H9 (cell line): ENCODE measurements around the gene CHD1. TPM values are rescaled to one million over a fixed set of nuclear protein-coding genes. Genes with fewer than 3 reads are reported as not detected.

Experiments used
- DNase-seq: peaks from one replicate; pipeline ENCODE4 v3.0.0-alpha.2; 2017
- H2AFZ ChIP-seq: one replicate; pipeline ENCODE4 v1.6.1; 2013; ENCODE audit warnings: mild to moderate bottlenecking, low read length, control low read depth, moderate library complexity
- H2AK5ac ChIP-seq: 2 replicates; pipeline ENCODE4 v1.6.1; 2013; ENCODE audit warnings: low read length, control low read depth, mixed read lengths; ENCODE audit not compliant: insufficient read length
- H2BK120ac ChIP-seq: one replicate; pipeline ENCODE4 v1.6.1; 2013; ENCODE audit warnings: low read depth, mild to moderate bottlenecking, low read length, control low read depth, inconsistent platforms; ENCODE audit not compliant: poor library complexity, severe bottlenecking
- H2BK12ac ChIP-seq: 2 replicates; pipeline ENCODE4 v1.6.1; 2013; ENCODE audit warnings: low read length, control low read depth, mixed read lengths, low read depth; ENCODE audit not compliant: insufficient read length
- H2BK15ac ChIP-seq: 2 replicates; pipeline ENCODE4 v1.6.1; 2013; ENCODE audit warnings: low read depth, low read length, control low read depth
- H2BK20ac ChIP-seq: one replicate; pipeline ENCODE4 v1.6.1; 2013; ENCODE audit warnings: low read depth, mild to moderate bottlenecking, low read length, control low read depth, inconsistent platforms; ENCODE audit not compliant: poor library complexity, severe bottlenecking
- H2BK5ac ChIP-seq: 2 replicates; pipeline ENCODE4 v1.6.1; 2013; ENCODE audit warnings: low read length, control low read depth, mixed read lengths; ENCODE audit not compliant: insufficient read length
- H3K14ac ChIP-seq: 2 replicates; pipeline ENCODE4 v1.6.1; 2013; ENCODE audit warnings: low read length, control low read depth; ENCODE audit not compliant: insufficient read depth
- H3K18ac ChIP-seq: 2 replicates; pipeline ENCODE4 v1.6.1; 2013; ENCODE audit warnings: low read depth, mild to moderate bottlenecking, mixed read lengths, low read length, control low read depth; ENCODE audit not compliant: insufficient read length
- H3K23ac ChIP-seq: 2 replicates; pipeline ENCODE4 v1.6.1; 2013; ENCODE audit warnings: low read length, control low read depth, mixed read lengths, low read depth; ENCODE audit not compliant: insufficient read length
- H3K23me2 ChIP-seq: 2 replicates; pipeline ENCODE4 v1.6.1; 2013; ENCODE audit warnings: low read depth, mild to moderate bottlenecking, mixed read lengths, low read length, control low read depth; ENCODE audit not compliant: insufficient read length, poor library complexity, severe bottlenecking
- H3K27ac ChIP-seq: 2 replicates; pipeline ENCODE4 v1.5.1; 2013; ENCODE audit warnings: low read length, control low read depth, mixed read lengths, low read depth; ENCODE audit not compliant: insufficient read length
- H3K27me3 ChIP-seq: 2 replicates; pipeline ENCODE4 v1.6.1; 2013; ENCODE audit warnings: low read length, control low read depth, inconsistent platforms; ENCODE audit not compliant: insufficient read depth
- H3K4ac ChIP-seq: 2 replicates; pipeline ENCODE4 v1.6.1; 2013; ENCODE audit warnings: low read depth, mild to moderate bottlenecking, control low read depth, inconsistent platforms, low read length, moderate library complexity
- H3K4me1 ChIP-seq: 2 replicates; pipeline ENCODE4 v1.6.1; 2013; ENCODE audit warnings: low read length, control low read depth, inconsistent platforms; ENCODE audit not compliant: insufficient read depth
- H3K4me2 ChIP-seq: 2 replicates; pipeline ENCODE4 v1.6.1; 2013; ENCODE audit warnings: low read length, control low read depth, mixed read lengths; ENCODE audit not compliant: insufficient read length, insufficient read depth
- H3K56ac ChIP-seq: 2 replicates; pipeline ENCODE4 v1.6.1; 2013; ENCODE audit warnings: low read depth, mild to moderate bottlenecking, mixed read lengths, low read length, control low read depth; ENCODE audit not compliant: insufficient read length
- H3K79me1 ChIP-seq: 2 replicates; pipeline ENCODE4 v1.6.1; 2013; ENCODE audit warnings: low read depth, mild to moderate bottlenecking, moderate library complexity, low read length, control low read depth, inconsistent platforms; ENCODE audit not compliant: insufficient read depth, poor library complexity, severe bottlenecking
- H3K79me2 ChIP-seq: 2 replicates; pipeline ENCODE4 v1.6.1; 2013; ENCODE audit warnings: low read length, control low read depth, inconsistent platforms; ENCODE audit not compliant: insufficient read depth
- H3K9ac ChIP-seq: 2 replicates; pipeline ENCODE4 v1.6.1; 2013; ENCODE audit warnings: low read length, control low read depth, mixed read lengths; ENCODE audit not compliant: insufficient read length; ENCODE audit errors: extremely low read depth
- H3K9me3 ChIP-seq: one replicate; pipeline ENCODE4 v1.6.1; 2013; ENCODE audit warnings: low read depth, low read length, inconsistent platforms; ENCODE audit not compliant: control insufficient read depth
- H3T11ph ChIP-seq: one replicate; pipeline ENCODE4 v1.6.1; 2013; ENCODE audit warnings: mild to moderate bottlenecking, low read length, control low read depth, inconsistent platforms
- H4K20me1 ChIP-seq: one replicate; pipeline ENCODE4 v1.6.1; 2013; ENCODE audit not compliant: control insufficient read depth, insufficient read length, insufficient read depth
- H4K5ac ChIP-seq: 2 replicates; pipeline ENCODE4 v1.6.1; 2013; ENCODE audit warnings: low read depth, mild to moderate bottlenecking, mixed read lengths, low read length, control low read depth; ENCODE audit not compliant: insufficient read length
- H4K8ac ChIP-seq: replicated peaks from 2 replicates; pipeline ENCODE4 v1.6.1; 2013; ENCODE audit warnings: low read length, control low read depth, mixed read lengths, low read depth; ENCODE audit not compliant: insufficient read length
- H4K91ac ChIP-seq: 2 replicates; pipeline ENCODE4 v1.6.1; 2013; ENCODE audit warnings: low read depth, mild to moderate bottlenecking, moderate library complexity, mixed read lengths, low read length, control low read depth; ENCODE audit not compliant: insufficient read length
- H3K27ac Mint-ChIP-seq, 3 experiments: 2 replicates in 2 of 3; 3 replicates in 1 of 3; pipeline ENCODE4 v1.8.0; 2020 to 2021; ENCODE audit warnings: mixed read lengths in 3 of 3, mild to moderate bottlenecking in 1 of 3, moderate library complexity in 1 of 3
- H3K27me3 Mint-ChIP-seq: 2 replicates; pipeline ENCODE4 v1.8.0; 2021; ENCODE audit warnings: low read depth, mild to moderate bottlenecking, moderate library complexity, mixed read lengths
- H3K36me3 Mint-ChIP-seq, 3 experiments: 2 replicates in 2 of 3; 3 replicates in 1 of 3; pipeline ENCODE4 v1.8.0; 2020 to 2021; ENCODE audit warnings: low read depth in 3 of 3, mixed read lengths in 3 of 3; ENCODE audit not compliant: insufficient read depth in 1 of 3
- H3K4me1 Mint-ChIP-seq, 2 experiments: 2 replicates each; pipeline ENCODE4 v1.8.0; 2020; ENCODE audit warnings: mixed read lengths in 2 of 2
- H3K4me3 Mint-ChIP-seq, 2 experiments: 2 replicates in 1 of 2; 3 replicates in 1 of 2; pipeline ENCODE4 v1.8.0; 2020 to 2021; ENCODE audit warnings: mild to moderate bottlenecking in 2 of 2, mixed read lengths in 2 of 2, moderate library complexity in 1 of 2
- H3K9me3 Mint-ChIP-seq, 2 experiments: 2 replicates in 1 of 2; 3 replicates in 1 of 2; pipeline ENCODE4 v1.8.0; 2020; ENCODE audit warnings: mild to moderate bottlenecking in 2 of 2, mixed read lengths in 2 of 2, moderate library complexity in 1 of 2
- CTCF ChIP-seq: fragments of 200-600 bp; sonication (generic); conservative IDR thresholded peaks from 3 replicates; pipeline ENCODE4 v1.8.0; 2021; ENCODE audit warnings: antibody characterized with exemption, mild to moderate bottlenecking
- WGBS: extraction: QIAGEN DNeasy Blood & Tissue Kit; methylation state at CpG from one replicate; pipeline ENCODE4 v1.1.7; 2013; ENCODE audit warnings: missing lambda C conversion rate, low lambda C conversion rate, mixed read lengths; ENCODE audit not compliant: insufficient read length; ENCODE audit errors: extremely low coverage; 5-methylcytosine and 5-hydroxymethylcytosine counted together
- total RNA-seq: library from RNA; stranded (reverse); gene quantifications from 2 replicates; pipeline ENCODE4 v1.2.1, GENCODE V29; 2021

The CHD1 gene
- total RNA-seq, 1 experiment from 2014 or later, result 62.7 TPM

- H3K4me3 Mint-ChIP-seq, result no peak overlapping the region
- Histone ChIP-seq H3K56ac (no peak overlapping the region), H4K8ac (no peak overlapping the region), H4K5ac (no peak overlapping the region), H2AK5ac (no peak overlapping the region), H3K9me3 (no peaks in the 10 kb centered on the region), H2BK15ac (no peak overlapping the region), H3K79me1 (no peaks in the 10 kb centered on the region), H3T11ph (no peak overlapping the region), H3K23me2 (no peaks in the 10 kb centered on the region), H3K23ac (no peak overlapping the region), H2BK120ac (no peak overlapping the region), H3K9ac (no peak overlapping the region), H3K4me1 (no peaks in the 10 kb centered on the region), H2BK5ac (no peak overlapping the region), H3K14ac (no peak overlapping the region), H4K91ac (no peak overlapping the region), H3K4me2 (no peak overlapping the region), H3K18ac (no peak overlapping the region), H4K20me1 (no peaks in the 10 kb centered on the region), H2BK20ac (no peak overlapping the region), H3K4ac (no peak overlapping the region), H3K27ac (no peak overlapping the region), H3K79me2 (no peaks in the 10 kb centered on the region), H2AFZ (no peak overlapping the region), H2BK12ac (no peak overlapping the region), H3K27me3 (no peaks in the 10 kb centered on the region)
- H3K36me3 Mint-ChIP-seq, result no peaks in the 10 kb centered on the region
- no peaks in the 10 kb centered on the region for H3K9me3 Mint-ChIP-seq
- no CpG with 5 or more reads among the region's 4 CpGs for WGBS
- H3K27me3 Mint-ChIP-seq, result peaks cover 3% of the 10 kb centered on the region; the same call in 1 of the 2 replicates
- H3K4me1 Mint-ChIP-seq, result no peaks in the 10 kb centered on the region
- H3K27ac Mint-ChIP-seq, result no peak overlapping the region
- no peak for TF ChIP-seq CTCF
- no peak for DNase-seq
These were observed 47.0 kb upstream of the CHD1 start for GRCh38 chr5:98975682-98976407.
